Osteocyte (in vitro differentiated cells): ENCODE results near the gene TRIM25. TPM values are rescaled to one million over a fixed set of nuclear protein-coding genes. Genes with fewer than 3 reads are reported as not detected.

ENCODE experiments used
- DNase-seq: peaks from one replicate; pipeline ENCODE4 v3.0.0; 2021; ENCODE audit warnings: mixed read lengths; ENCODE audit not compliant: unreplicated experiment; ENCODE audit errors: extremely low spot score
- H3K27ac Mint-ChIP-seq: one replicate; pipeline ENCODE4 v1.8.0; 2021; ENCODE audit warnings: mild to moderate bottlenecking, mixed read lengths; ENCODE audit not compliant: unreplicated experiment
- H3K27me3 Mint-ChIP-seq: one replicate; pipeline ENCODE4 v1.8.0; 2021; ENCODE audit warnings: mixed read lengths; ENCODE audit not compliant: unreplicated experiment
- H3K36me3 Mint-ChIP-seq: one replicate; pipeline ENCODE4 v1.8.0; 2021; ENCODE audit warnings: mixed read lengths; ENCODE audit not compliant: unreplicated experiment
- H3K4me1 Mint-ChIP-seq: one replicate; pipeline ENCODE4 v1.8.0; 2021; ENCODE audit warnings: mixed read lengths; ENCODE audit not compliant: unreplicated experiment
- H3K4me3 Mint-ChIP-seq: one replicate; pipeline ENCODE4 v1.8.0; 2021; ENCODE audit warnings: mild to moderate bottlenecking, moderate library complexity, mixed read lengths; ENCODE audit not compliant: unreplicated experiment
- H3K9me3 Mint-ChIP-seq: one replicate; pipeline ENCODE4 v1.8.0; 2021; ENCODE audit warnings: mixed read lengths; ENCODE audit not compliant: unreplicated experiment
- CTCF ChIP-seq: fragments of 200-600 bp; sonication (generic); IDR thresholded peaks from 2 replicates; pipeline ENCODE4 v1.5.0; 2021; ENCODE audit warnings: antibody characterized with exemption, mild to moderate bottlenecking, moderate library complexity
- total RNA-seq: library from RNA; stranded (reverse); gene quantifications from 2 replicates; pipeline ENCODE4 v1.2.1, GENCODE V29; 2021

The TRIM25 gene
- total RNA-seq, 1 donor from 2014 or later: 28.1 TPM

- H3K27ac Mint-ChIP-seq: no peak overlapping the region
- H3K27me3 Mint-ChIP-seq: no peaks in the 10 kb centered on the region
- H3K9me3 Mint-ChIP-seq: peaks cover 16% of the 10 kb centered on the region
- H3K36me3 Mint-ChIP-seq: peaks cover 24% of the 10 kb centered on the region
- no peak for DNase-seq
- no peaks in the 10 kb centered on the region for H3K4me1 Mint-ChIP-seq
- no peak overlapping the region for H3K4me3 Mint-ChIP-seq
- no peak for TF ChIP-seq CTCF
Observed at GRCh38 chr17:56933151-56933745, 19.4 kb upstream of the TRIM25 start.

- H3K27me3 Mint-ChIP-seq: no peaks in the 10 kb centered on the region
- peaks cover 16% of the 10 kb centered on the region for H3K9me3 Mint-ChIP-seq
- H3K27ac Mint-ChIP-seq: no peak overlapping the region
- no peak for DNase-seq
- no peak overlapping the region for H3K4me3 Mint-ChIP-seq
- no peak for TF ChIP-seq CTCF
- H3K4me1 Mint-ChIP-seq: no peaks in the 10 kb centered on the region
- peaks cover 7% of the 10 kb centered on the region for H3K36me3 Mint-ChIP-seq
Observed at GRCh38 chr17:56930739-56931337, 17.0 kb upstream of the TRIM25 start.

GRCh38 chr17:56929362-56929969 is 15.6 kb upstream of the TRIM25 start:
- Mint-ChIP-seq H3K4me3 (no peak overlapping the region), H3K4me1 (no peaks in the 10 kb centered on the region), H3K27me3 (no peaks in the 10 kb centered on the region), H3K9me3 (peaks cover 16% of the 10 kb centered on the region), H3K36me3 (peaks cover 6% of the 10 kb centered on the region), H3K27ac (no peak overlapping the region)
- no peak for TF ChIP-seq CTCF
- no peak for DNase-seq

- no peaks in the 10 kb centered on the region for H3K36me3 Mint-ChIP-seq
- peaks cover 16% of the 10 kb centered on the region for H3K9me3 Mint-ChIP-seq
- TF ChIP-seq CTCF: no peak
- H3K4me3 Mint-ChIP-seq: no peak overlapping the region
- no peaks in the 10 kb centered on the region for H3K4me1 Mint-ChIP-seq
- no peaks in the 10 kb centered on the region for H3K27me3 Mint-ChIP-seq
- no peak overlapping the region for H3K27ac Mint-ChIP-seq
- no peak for DNase-seq
Observed at GRCh38 chr17:56928586-56928985, 14.7 kb upstream of the TRIM25 start.

- H3K36me3 Mint-ChIP-seq: no peaks in the 10 kb centered on the region
- TF ChIP-seq CTCF: no peak
- no peak overlapping the region for H3K4me3 Mint-ChIP-seq
- peaks cover 16% of the 10 kb centered on the region for H3K9me3 Mint-ChIP-seq
- H3K27me3 Mint-ChIP-seq: no peaks in the 10 kb centered on the region
- H3K4me1 Mint-ChIP-seq: no peaks in the 10 kb centered on the region
- DNase-seq: no peak
- no peak overlapping the region for H3K27ac Mint-ChIP-seq
Observed at GRCh38 chr17:56926704-56927103, 12.9 kb upstream of the TRIM25 start.
